NCI-H2196 (cell line): Measurements from ENCODE around the gene FRYL.
"Not testable (repeated sequence)": the region's sequence is repeated elsewhere in the genome, so short reads cannot be mapped to it uniquely, and the experiment has no call there.

Source experiments
- DNase-seq: peaks from one replicate; lab custom pipeline; 2025; ENCODE audit not compliant: unreplicated experiment; lab: John Stamatoyannopoulos, UW

The FRYL gene

DNA sequence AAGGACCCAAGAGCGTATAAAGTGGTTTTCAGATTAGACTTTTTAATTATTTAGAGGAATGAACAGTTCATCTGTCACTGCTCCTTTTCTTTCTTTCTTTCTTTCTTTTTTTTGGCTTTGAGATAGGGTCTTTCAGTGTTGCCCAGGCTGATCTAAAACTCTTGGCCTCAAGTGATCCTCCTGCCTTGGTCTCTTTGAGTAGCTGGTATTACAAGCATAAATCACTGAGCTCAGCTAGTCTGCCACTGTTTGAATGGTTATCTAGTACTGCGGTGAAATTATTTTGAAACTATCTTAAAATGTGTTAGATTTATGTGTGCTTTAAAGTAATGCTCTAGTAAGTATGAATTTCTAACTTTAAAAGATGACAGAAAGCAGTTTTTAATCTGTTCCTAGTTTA is 6.5 kb upstream of the FRYL start:
- DNase-seq, result no peak

DNA sequence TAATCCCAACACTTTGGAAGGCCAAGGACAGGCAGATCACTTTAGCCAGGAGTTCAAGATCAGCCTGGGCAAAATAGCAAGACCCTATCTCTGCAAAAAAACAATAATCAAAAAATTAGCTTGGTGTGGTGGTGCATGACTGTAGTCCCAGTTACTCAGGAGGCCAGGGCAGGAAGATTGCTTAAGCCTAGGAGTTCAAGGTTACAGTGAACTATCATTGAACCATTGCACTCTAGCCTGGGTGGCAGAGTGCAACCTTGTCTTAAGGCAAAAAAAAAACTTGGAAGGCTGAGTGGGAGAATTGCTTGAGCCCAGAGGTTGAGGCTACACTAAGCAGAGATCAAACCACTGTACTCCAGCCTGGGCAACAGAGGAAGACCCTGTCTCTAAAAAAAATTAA is 5.2 kb upstream of the FRYL start:
- no peak for DNase-seq

DNA sequence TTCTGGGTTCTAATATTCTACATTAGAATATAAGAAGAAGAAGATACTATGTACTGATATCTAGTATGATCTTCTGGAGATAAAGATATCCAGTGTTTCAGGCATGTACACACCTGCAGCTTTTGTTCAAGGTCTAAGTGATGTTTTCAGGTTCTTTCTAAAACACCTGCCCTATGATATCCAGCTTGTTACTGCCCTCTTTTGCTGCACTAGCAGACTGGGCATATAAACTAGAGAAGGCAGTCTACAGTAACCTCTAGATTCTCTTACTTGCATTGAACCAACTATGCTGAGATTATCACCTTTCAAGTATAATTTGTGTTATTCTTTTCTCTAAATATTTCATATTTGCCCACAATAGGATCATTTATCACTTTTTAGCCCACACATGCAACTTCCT is 1.9 kb upstream of the FRYL start:
- DNase-seq, result no peak

DNA sequence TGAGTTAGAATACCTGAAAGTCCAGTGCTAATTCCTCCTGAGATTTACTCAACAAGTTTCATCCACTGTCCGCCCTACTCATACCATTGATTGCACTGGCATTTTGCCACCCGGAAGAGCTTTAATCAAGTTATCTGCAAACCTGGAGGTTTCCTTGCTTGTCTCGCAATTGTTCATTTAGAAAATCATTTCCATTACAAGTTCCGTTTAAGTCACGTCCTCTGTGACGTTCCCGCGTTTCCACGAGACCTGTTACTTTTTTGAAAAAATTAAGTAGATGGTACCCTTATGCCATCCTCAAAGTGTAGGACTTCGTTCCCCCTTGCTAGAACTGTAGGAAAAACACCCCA is 761 bp upstream of the FRYL start:
- peak; percentile 46 for DNase-seq

DNA sequence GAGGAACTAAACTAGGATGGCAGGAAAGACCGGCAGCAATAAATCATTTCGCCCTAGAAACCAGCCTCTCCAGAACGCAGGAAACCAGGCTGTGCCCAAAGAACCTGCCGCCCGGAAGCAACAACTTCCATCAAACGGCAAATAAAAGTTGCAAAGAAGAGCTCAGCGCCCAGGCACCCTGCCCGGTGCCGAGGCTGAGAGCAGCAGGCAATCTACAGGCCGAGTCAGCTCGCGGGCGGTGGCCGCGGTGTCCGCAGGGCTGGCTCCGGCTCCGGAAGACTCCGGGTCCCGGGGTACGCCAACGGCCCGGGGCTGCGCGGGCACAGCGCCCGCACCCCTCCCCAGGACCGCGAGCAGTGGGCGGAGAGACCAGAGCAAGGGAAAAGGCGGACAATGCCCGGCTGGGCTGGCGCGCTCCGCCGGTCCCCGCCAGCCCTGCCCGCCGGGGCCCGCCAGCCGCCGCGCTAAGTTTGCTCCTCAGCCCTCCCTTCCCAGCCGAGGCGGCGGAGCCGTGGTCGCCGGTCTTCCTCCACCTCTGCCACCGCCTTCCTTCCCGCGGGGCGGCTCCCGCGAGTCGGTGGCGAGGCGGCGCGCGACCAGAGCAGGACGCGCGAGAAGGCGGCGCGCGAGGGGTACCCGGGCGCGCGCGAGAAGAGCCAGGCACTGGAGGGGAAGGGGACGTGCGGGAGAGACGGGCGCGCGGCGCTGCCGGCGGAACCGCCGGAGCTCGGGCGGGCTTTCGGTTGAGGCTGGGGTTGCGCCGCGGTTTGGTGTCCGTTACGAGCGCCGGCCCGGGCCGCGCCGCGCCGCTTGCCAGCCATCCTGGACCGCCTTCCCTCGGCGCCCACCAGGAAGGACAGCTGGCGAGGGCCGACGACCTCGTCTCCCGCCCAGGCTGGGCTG is 733 bp downstream of the FRYL start:
- peak; percentile 20 for DNase-seq

DNA sequence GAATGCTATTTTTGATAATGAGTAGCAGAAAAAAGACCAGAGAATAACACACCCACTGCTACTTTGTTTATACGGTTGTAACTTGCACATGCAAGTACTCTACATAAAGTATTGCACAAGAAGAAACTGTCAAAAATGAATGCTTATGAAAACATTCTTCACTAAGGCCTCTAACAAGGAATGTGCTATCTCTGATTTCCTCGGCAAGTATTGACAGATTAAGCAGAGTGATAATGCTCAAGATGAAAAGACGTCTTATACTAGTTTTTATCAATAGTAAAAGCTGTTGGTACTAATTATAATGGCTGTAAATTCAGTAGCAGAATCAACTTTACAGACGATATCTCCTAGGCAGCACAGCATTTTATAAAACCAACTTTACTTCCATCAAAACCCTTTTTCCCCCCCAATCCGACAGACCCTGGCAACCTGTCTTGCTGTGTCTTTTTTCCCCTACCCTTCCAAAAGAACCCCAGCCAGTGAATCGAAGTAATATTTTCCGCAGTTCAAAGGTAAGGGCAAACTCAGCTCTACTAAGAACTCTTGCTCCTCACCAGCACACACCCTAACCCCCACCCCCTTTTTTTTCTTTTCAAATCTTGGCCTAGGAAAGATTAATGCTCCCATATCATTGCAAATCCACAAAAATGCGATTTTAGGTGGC is 1.5 kb downstream of the FRYL start:
- no peak for DNase-seq

DNA sequence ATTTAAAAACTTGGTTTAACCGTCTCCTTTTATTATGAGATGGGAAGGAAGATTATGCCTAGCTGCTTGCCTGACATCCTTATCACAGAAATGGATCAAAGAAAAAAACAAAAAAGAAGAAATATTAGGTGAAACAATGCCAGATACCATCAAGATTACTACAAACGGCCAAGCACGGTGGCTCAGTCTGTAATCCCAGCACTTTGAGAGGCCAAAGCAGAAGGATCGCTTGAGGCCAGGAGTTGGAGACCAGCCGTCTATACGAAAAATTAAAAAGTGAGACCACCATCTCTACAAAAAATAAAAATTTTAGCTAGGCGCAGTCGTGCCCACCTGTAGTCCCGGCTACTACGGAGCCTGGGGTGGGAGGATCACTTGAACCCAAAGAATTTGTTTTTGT is 2.3 kb downstream of the FRYL start:
- no peak for DNase-seq

DNA sequence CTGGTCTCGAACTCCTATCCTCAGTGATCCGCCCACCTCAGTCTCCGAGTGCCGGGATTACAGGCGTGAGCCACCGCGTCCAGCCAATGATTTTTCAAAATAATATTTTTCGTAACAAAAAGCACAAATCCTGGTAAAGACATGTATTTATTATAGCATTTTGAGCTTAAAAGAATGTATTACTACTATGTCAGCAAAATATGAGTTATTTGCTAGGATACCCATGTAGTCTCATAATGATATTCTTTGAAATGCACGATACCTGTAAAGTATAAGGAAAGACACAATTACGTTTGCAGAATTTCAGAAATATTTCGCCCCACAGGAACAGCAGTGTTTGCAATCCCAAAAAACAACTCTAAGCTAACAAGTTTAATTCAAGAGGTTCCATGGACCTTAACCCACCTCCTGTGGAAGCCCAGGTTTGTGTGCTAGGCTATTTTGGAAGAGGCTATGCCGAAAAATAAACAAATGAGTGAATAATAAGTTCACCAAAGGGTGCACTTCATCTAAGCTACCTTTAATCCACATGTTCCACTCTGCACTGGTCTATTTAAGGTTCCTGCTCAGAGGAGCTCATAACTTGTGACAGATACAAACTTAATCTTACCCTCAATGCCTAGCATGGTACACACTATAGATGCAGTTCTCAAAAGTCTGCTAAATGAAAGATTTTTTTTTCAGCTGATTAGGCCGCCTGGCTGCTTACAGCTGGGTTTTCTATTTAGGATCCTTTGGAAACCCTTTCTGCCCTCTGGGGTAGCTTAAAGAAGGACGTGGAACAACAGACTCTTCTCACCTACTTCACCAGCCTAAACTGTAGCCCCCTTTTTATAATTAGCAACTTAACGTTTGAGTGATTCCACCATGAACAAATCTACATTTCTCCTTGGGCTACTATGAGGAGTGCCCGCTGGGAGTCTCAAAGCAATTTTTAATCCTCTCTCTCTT is 5.0 kb downstream of the FRYL start:
- DNase-seq, result no peak

DNA sequence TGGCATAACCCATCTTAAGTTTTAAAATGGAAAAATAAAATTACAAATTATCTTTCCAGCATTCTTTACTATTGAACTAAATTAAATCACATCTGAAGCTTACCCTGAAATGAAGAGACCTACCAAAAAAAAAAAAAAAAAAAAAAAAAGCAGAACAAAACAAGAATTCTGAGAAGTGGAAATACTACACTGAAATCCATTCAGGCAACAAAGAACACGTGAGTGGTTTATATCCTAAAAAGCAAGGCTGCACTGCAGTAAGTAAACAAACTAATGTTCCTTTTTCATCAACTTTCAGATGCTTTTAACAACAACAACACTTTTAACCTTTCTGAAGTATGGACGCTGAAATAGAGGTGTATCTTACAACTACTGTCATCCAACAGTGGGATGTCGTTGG is 7.5 kb downstream of the FRYL start:
- no peak for DNase-seq

DNA sequence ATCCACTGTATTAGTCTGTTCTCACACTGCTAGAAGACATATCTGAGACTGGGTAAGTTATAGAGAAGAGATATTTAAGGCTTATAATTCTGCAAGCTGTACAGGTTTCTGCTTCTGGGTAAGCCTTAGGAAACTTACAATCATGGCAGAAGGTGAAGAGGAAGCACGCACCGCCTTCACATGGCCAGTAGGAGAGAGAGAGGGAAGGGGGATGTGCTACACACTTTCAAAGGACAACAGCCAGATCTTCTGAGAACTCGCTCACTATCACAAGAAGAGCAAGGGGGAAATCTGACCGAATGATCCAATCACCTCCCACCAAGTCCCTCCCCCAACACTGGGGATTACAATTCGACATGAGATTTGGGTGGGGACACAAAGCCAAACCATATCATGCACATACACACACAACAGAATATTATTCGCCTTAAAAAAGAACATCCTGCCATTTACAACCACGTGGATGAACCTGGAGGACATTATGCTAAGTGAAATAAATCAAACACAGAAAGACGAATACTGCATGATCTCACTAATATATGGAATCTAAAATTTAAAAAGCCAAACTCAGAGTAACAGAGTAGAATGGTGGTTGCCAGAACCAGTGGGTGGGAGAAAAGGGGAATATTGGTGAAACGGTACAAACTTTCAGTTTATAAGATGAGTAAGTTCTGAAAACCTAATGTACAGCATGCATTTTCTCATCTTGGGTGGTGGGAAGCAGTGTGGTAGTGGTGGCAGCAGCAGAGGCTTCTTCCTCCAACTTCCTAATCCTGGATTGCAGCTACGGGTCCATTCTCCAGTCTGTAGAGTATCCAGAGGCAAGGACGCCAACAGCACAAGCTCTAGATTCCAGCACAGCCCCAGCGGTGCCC is 12.8 kb downstream of the FRYL start:
- DNase-seq, result no peak

DNA sequence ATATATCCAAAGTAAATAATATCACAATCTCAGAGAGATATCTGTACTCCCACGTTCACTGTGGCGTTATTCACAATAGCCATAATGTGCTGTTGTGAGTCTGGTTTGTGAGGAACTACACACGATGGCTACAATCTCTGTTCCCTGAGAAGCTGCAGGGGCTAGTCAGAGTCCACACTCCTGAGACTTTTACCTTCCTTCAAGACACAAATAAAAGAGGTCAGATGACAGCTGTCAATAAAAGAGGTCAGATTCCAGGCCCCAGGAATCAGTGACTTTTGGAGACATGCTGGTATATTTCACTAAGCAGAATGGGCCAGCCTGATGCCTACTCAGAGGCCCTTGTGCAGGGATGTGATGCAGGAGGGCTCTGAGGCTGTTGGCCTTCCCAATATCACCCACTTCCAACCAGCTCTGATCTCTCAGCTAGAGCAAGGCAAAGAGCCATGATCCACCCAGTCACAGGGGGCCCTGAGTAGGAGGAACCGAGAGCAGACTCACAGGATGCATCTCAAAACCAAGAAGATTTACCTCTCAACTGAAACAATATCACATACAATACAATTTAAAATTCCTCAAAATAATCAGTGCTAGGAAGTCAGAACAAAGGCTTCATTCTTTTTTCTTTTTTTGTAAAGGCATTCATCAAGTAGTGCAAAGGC is 13.8 kb downstream of the FRYL start:
- DNase-seq, result no peak

DNA sequence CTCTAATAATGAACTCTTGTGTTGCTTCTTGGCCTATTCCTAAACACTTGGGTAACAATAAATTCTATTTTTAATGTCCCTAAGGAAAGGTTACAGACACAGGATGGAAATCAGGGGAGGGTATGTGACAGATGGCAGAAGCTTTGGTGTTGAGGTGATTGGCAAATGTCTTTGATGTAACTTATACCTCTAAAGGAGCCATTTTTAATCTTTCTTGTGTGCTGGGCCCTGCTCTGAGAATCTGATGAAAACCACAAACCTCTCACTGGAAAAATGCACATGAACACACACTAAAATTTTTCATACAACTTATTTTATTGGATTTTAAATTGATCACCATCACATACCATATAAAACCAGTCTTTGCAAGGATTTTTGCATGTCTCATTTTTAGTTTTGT is 17.7 kb downstream of the FRYL start:
- DNase-seq, result no peak

DNA sequence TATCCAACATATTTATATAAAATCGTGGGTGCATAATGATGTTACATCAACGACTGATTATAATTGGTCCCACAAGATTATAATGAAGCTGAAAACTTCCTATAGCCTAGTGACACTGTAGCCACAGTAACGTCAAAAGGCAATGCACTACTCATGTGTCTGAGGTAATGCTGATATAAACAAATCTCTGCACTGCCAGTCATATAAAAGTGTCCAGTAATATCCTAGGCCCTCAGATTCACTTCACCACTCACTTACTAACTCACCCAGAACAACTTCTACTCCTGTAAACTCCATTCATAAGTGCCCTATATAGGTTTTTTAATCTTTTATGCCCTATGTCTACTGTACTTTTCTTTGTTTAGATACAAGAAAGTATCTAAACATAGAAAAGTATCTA is 18.8 kb downstream of the FRYL start:
- DNase-seq, result no peak

DNA sequence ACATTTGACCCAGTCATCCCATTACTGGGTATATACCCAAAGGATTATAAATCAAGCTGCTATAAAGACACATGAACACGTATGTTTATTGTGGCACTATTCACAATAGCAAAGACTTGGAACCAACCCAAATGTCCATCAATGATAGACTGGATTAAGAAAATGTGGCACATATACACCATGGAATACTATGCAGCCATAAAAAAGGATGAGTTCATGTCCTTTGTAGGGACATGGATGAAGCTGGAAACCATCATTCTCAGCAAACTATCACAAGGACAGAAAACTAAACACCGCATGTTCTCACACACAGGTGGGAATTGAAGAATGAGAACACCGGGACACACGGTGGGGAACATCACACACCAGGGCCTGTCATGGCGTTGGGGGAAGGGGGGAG is 21.4 kb downstream of the FRYL start:
- DNase-seq, result not testable (repeated sequence)

DNA sequence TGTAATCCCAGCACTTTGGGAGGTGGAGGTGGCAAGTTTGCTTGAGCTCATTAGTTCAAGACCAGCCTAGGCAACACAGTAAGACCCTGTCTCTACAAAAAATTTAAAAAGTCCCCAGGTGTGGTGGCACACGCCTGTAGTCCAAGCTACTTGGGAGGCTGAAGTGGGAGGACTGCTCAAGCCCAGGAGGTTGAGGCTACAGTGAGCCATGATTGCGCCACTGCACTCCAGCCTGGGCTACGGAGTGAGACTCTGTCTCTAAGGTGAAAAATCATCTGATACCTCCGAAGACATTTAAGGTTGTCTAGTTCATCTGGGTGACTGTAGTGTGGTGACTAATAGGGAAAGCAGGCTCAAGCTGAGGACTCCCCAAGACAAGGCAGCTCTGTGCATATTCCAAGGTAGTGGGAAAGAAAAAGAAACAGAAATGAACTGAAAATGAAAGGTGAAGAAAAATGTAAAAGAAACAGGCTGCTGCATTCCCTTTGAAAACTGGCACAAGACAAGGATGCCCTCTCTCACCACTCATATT is 23.3 kb downstream of the FRYL start:
- DNase-seq, result no peak

DNA sequence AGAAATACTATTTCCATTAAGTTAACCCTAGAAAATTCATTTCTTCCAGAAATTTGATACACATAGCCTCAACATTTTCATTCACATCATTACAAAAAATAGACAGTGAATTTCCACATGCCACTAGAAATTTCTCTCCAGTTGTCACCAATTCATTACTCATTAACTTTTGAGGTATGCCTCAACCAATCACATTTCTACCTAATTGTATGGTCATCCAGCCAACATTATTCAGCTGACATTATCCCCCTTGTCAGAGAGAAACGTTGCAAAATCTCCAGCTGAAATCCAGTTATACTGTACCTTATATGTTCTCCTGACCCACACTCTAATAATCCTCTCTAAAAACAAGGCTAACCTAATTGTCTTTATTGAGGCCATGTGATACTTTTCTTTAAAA is 24.8 kb downstream of the FRYL start:
- no peak for DNase-seq

DNA sequence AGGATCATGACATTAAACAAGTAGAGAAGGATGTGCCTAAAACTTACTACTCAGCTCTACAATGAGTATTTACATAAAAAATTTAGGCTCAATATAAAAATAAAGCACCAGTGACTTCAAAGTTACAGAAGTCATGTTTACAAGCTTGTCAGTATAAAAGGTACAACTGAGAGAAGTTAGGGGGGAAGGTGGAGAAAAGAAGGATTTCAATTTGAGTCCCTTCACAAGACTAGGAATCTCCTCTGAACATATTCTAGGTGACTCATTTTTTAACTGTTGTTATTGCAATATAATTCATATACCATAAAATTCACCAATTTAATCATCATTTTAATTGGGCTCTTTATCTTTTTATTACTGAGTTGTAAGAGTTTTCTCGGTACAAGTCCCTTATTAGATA is 26.9 kb downstream of the FRYL start:
- DNase-seq, result no peak

DNA sequence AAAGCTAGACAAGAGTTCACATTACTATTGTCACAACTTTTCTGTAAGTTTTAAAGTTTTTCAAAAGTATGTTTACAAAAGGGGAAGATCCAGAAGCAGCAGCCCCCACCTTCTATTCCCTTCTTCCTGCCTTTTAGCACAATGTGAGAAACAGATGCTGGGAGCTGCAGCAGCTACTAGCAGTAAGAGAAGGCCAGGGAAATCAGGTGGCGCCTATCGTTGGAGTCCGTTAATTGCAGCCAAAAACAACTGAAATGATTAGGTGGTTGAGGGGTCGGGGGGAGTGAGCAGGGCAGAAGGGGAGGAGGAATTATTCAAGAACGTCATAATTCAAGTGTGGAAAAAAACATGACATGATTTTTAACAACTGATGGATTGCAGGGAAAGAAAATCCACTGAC is 27.4 kb downstream of the FRYL start:
- DNase-seq, result no peak

DNA sequence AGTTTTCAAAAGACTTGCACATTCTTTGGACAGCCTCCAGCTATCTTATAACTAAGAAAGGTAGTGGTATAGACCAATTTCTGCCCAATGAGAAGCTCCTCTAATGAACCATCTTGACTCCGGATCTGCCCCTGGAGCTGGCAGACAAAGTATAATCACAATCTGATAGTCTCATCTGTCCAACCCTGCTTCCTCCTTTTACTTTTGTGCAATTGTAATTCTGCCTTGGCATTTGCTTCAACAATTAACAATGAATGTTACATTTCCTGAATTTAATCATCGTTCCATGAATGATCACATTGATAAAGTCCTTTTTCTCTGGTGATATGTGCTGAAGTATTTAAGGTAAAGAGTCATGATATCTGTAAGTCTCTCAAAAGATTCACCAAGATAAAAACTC is 27.8 kb downstream of the FRYL start:
- DNase-seq, result no peak
